ENCODE data around the gene CRADD.

GRCh38 chr12:93786656-93787397, 109.7 kb downstream of the CRADD start:
- TF ChIP-seq CTCF (IDR thresholded peaks at IDR 0.05) (no peak), POLR2A (IDR thresholded peaks at IDR 0.05) (no peak)
